SK-MEL-5 (cell line): ENCODE results near the gene NOXO1. TPM values are rescaled to one million over a fixed set of nuclear protein-coding genes. Genes with fewer than 3 reads are reported as not detected.
A peak's percentile ranks its signal among the peaks of the same experiment; 100 is the strongest.
"Not testable (repeated sequence)": the region's sequence is repeated elsewhere in the genome, so short reads cannot be mapped to it uniquely, and the experiment has no call there.

Experiments used
- DNase-seq: peaks from one replicate; pipeline ENCODE4 v3.0.0-alpha.2; 2016; ENCODE audit warnings: low read depth, low spot score
- in situ Hi-C: cut with HindIII; loops from 2 replicates; pipeline ENCODE4 v1.10.0; 2016; ENCODE audit warnings: low sequenced_read_pairs, high pct_unique_total_duplicates, low pct_unique_long_range_greater_than_20kb
- total RNA-seq: library from RNA; depleted of rRNA; stranded (reverse); fragments of >200 nt; shearing (Covaris generic); gene quantifications from 2 replicates; pipeline ENCODE4 v1.2.3, GENCODE V29; 2014

Gene NOXO1
- total RNA-seq, 1 experiment from 2014 or later, result not detected

DNA sequence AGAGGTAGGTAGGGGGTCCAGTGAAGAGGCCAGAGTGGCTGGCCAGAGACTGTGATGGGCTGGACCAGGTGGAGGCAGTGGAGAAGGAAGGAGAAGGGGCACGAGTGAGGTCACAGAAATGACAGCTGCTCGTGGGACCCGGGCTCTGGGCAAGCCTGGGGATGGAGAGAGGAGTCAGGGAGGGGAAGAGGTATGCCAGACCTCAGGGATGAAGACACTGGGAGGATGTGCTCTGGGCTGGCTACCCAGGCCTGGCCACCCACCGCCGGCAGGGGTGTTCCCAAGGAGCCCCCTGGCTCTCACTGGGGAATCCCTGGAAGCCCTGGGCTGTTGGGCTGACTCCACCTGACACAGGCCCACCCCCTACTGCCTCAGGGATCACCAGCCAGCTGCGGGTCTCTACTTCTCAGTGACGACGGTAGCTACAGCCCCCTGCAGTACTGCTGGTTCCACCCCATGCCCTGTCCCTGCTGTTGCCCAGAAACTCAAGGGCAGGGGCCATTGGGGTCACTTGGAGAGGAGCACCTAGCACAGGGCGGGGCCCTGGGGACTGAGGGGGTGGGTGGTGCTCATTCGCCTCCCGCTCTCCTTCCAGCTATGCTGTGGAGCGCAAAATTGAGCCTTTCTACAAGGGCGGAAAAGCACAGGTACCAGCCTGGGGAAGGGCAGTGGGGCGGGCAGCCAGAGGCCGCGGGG lies 7.7 kb downstream of the NOXO1 start:
- in situ Hi-C loops, result no loop called here
- DNase-seq, result no peak

DNA sequence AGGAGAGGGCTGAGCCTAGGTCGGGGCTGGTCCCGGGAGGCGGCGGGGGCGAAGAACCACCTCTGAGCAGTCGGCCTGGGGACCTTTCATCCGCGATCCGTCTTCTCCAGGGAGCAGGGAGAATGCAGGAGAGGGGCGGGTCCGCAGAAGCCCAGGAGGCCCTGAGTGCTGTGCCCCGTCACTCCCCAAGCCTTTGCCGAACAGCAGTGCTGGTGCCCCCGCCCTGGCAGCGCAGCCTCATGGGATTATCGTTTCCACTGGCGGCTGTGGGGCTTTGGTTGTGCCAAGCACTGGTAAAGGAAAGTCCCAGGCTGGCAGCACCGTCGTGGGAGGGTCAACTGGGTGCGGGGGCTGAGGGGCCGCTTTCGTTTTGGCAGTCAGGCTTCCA lies 8.8 kb downstream of the NOXO1 start:
- peak; percentile 20 for DNase-seq
- in situ Hi-C loops, result no loop called here

DNA sequence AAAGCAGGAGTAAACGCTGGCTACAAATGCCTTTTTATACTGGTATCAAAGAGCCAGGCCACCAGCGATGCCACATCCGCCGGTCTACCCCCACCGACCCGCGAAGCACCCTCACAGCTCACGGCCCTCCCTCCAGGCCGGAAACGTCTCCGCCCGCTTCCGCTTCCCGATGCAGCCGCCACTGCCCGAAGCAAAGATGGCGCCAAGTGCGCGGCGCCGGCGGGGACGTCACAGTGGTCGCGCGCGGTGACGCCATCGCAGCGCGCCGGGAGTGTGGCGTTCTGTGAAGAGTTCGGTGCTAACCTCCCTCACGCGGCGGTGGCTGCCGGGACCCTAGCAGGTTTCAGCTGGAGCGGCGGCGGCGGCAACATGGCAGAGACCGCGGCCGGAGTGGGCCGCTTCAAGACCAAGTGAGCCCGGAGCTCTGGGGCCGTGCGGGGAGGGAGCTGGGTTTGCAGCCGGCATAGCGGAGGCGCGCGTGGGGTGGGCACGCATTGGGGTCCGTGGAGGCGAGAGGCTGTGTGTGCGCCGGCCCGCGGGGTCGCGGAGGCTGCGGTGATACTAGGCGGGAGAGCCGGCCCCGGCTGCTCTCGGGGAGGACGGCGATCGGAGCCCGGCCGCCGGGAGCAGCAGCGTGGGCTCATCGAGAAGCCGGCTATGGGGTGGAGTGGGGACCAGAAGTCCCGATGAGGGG lies 9.3 kb downstream of the NOXO1 start, which contains the start of gene TBL3:
TBL3 (plus strand) TSS at position 258 of the 694 bp plus-strand sequence; CDS start at position 370, 112 bp downstream.
- in situ Hi-C loops, result no loop called here
- DNase-seq, result peak; percentile 91

DNA sequence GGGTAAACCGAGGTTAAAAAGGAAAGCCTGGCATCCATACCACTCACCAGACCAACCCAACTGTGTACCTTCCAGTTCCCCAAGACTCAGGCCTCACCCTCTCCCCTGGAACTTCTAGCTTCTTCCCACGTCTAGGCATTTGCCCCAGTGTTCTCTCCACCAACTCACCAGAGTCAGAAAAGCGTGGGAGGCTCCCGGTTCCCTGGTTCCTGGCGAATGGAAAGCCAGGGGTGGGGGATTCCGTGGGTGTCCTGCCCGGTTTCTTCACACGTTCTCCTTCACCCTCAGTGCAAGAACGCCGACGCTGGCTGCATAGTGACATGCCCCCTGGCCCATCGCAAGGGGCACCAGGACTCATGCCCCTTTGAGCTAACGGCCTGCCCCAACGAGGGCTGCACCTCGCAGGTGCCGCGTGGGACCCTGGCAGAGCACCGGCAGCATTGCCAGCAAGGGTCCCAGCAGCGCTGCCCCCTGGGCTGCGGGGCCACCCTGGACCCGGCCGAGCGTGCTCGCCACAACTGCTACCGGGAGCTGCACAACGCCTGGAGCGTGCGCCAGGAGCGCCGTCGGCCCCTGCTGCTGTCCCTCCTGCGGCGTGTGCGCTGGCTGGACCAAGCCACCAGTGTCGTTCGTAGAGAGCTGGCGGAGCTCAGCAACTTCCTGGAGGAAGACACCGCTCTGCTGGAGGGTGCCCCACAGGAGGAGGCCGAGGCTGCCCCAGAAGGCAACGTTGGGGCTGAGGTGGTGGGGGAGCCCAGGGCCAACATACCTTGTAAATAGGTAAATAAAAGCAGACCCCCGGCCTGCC lies 12.9 kb downstream of the NOXO1 start:
- DNase-seq, result no peak
- in situ Hi-C loops, result no loop called here

DNA sequence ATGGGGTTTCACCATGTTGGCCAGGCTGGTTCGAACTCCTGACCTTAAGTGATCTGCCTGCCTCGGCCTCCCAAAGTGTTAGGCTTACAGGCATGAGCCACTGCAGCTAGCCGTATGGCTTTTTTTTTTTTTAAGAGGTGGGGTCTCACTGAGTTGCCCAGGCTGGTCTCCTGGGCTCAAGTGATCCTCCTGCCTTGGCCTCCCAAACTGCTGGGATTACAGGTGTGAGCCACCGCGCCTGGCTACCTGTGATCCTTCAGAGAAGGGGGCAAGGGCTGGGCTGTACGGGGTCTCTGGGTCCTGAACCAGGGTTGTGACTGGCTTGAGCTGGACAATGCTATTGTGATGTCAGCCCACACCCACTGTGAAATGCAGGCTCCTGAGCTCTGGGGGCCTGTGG lies 14.8 kb downstream of the NOXO1 start, which contains the start of gene RNF151:
RNF151 (plus strand) TSS at position 397 of the 400 bp plus-strand sequence. CDS start 26 bp downstream, outside the sequence.
- in situ Hi-C loops, result no loop called here
- no peak for DNase-seq

DNA sequence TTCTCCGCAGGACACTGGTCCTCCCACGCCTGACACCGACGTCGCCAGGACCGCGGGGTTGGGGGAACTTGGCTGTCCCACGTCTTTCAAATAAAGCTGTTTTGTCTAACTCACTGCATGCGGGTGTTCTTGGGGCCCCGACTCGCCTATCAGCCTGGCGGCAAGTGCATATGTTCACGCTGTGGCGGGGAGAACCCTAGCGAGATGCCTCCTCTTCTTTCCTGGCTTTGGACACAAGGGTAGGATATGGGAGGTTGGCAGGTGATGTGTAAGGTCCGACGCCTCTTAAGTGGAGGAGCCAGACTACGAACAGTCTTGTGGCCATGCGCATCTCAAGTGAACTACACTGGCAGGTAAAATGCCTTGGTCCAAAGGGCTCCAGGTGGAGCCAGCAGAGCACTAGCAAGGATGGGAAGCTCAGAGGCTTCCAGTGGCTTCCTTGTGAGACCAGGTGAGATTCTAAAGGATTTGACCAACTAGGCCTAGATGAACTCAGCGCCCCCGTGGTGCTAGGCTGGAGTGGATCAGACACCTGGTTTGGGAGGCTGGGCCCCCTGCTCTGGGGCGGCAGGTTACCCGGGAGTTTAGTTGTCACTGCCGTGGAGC lies 15.8 kb downstream of the NOXO1 start:
- in situ Hi-C loops, result no loop called here
- no peak for DNase-seq

DNA sequence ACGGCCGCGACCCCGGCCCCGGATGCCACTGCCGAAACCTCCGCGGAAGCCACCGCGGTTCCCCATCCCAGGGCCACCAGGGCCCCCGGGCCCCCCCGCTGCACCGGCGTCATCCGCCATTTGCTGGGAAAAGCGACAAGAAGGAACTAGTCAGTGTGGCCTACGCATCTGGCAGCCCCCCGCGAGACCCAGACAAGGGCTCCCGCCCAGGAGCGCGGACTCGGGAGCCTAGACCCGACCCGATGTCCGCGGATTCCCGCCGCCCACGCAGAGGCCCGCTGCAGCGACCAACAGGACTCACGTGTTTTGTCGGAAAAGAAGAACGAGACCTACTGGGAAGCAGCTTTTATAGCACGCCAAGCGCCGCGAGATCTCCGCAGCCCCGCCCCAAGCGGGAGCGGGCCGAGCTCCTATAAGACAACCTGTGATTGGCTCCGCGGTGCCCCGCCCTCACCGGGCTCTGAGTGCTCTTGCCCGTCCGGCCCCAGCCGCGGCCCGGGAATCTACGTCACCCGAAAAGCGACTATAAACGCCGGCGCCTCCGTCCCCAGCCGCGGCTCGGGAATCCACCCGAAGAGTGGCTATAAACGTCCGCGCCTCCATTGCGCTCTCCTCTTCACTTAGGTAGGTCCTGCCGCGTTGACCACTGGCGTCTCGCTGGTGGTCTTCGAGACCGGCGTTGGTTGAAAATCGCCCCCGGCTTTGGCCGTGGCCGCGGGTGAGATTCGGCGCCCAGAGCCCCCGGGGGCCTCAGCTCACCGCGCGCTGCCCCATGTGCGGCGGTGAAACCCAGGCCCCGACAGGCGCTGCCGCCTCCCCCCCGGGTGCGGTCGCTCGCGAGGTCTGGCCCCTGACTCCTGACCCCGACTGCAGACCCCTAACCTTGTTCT lies 16.5 kb downstream of the NOXO1 start, which contains the start of gene RPS2:
RPS2 (minus strand) TSS at position 321 of the 890 bp plus-strand sequence; CDS start at position 120, 201 bp downstream.
- DNase-seq, result peak; percentile 97
- in situ Hi-C loops, result no loop called here

DNA sequence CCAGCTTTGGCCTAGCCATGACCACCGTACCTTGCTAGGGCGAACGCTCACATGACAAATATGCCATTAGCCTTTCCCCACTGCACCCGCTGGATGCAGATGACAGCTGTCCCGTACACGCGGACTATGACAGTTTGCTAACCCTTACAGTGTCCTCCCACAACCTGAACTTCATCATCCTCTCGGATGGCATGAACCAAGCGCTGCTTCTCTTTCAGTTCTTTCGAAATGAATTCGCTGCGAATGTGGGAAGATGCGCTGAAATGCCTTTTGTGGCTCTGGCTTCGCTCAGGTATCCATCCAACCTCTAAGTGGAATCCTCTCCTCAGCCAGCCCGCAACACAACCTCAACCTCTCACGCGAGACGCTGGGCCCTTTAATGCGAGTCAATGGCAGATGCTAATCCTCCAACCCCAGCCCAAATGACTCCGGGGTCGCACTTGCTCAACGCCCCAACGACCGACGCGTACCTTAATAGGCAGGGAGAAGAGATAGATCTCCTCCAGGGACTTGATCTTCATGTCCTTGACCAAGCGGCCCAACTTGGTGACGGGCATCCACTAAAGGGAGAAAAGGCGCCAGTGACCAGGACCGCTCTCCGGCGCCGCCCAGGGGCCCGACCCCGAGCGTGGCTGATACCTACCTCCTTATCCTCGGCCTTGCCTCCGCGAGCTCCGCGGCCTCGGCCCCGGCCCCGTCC lies 17.3 kb downstream of the NOXO1 start:
- DNase-seq, result peak; percentile 37

DNA sequence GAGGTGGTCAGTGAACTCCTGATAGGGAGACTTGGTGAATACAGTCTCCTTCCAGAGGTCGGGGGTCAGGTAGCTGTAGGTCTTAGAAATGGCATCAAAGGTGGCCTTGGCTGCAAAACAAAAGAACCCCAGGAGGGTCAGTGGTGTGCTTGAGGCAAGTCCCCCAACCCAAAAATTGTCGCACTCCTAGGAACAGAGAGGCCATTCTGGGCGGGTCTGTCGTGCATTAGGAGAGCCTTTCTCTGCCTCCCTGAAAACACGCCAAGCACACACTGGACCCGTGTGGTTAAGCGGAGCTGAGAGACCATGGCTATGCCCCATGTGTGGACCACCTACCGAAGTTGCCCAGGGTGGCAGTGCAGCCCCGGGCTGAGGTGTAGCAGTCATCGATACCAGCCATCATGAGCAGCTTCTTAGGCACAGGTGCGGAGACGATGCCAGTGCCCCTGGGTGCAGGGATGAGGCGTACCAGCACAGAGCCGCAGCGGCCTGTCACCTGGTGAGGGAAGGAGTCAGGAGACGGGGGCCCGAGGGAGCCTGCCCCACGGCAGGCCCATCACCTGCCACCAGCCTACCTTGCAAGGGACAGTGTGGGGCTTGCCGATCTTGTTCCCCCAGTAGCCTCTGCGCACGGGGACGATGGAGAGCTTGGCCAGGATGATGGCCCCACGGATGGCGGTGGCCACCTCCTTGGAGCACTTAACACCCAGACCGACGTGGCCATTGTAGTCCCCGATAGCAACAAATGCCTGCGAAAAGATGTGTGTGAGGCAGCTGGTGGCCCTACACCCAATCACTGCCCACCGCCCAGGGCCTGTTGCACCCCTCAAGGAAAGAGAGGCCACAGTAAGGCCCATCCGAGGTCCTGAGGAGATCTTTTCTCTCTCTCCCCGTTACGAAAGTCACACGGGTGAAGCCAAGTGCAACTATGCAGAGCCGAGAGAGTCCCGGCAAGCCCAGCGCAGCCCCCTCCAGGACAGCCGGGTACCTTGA lies 18.8 kb downstream of the NOXO1 start:
- in situ Hi-C loops, DNase-seq: not testable (repeated sequence)

More for the DNA sequence above, 17.3 kb downstream of the NOXO1 start:
- in situ Hi-C loops, result no loop called here

DNA sequence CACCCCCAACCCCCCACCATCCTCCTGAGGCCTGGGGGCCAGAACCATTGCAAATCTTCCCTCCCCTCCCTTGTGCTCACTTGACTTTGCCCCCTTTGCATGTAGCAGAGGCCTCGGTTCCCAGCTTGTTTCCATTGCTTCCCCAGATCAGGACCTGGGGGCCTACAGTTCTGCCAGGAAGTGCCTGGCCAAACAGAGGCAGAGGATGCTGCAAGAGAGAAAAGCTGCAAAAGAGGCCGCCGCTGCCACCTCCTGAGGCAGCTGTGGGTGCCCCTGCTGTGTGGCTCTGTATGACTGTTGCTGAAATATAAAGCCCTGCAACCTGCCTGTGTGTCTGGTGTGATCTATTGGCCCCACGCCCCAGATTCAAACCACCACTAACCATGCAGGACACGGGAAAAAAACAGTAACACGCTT lies 19.6 kb downstream of the NOXO1 start:
- DNase-seq, result peak; percentile 19
- in situ Hi-C loops, result no loop called here

DNA sequence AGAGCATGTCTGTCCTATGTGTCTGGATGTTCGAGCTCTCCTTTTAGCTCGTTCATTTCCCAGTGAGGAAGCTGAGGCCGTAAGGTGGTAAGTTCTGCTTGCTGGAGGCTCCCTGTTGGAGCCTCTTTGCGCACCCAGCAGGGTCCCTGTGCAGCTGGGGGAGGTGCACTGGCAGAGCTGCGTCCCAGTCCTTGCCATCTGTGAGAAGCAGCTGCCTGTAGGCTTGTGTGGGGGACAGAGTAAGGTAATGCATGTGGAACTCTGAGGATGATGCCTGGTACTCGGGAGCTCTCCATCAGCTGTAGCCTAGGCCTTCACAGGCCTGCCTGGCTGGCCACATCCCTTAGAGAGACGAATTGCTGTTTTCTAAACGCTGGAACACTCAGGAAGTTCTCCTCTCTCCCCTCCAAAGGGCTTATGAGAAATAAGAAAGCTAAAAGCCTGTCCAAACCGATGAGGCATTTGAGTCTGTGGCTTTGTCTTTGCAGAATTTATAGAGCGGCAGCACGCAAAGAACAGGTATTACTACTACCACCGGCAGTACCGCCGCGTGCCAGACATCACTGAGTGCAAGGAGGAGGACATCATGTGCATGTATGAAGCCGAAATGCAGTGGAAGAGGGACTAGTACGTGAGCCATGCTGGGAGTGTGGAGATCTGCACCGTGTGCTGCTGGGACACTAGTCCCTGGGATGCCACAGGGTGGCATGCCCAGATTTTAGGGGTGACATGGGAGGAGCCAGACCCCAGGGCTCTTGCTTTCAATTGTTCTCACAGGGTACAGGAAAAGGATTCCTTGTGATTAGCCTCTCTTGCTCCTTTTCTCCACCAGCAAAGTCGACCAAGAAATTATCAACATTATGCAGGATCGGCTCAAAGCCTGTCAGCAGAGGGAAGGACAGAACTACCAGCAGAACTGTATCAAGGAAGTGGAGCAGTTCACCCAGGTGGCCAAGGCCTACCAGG lies 20.3 kb downstream of the NOXO1 start:
- in situ Hi-C loops, result no loop called here
- peak; percentile 55 for DNase-seq

DNA sequence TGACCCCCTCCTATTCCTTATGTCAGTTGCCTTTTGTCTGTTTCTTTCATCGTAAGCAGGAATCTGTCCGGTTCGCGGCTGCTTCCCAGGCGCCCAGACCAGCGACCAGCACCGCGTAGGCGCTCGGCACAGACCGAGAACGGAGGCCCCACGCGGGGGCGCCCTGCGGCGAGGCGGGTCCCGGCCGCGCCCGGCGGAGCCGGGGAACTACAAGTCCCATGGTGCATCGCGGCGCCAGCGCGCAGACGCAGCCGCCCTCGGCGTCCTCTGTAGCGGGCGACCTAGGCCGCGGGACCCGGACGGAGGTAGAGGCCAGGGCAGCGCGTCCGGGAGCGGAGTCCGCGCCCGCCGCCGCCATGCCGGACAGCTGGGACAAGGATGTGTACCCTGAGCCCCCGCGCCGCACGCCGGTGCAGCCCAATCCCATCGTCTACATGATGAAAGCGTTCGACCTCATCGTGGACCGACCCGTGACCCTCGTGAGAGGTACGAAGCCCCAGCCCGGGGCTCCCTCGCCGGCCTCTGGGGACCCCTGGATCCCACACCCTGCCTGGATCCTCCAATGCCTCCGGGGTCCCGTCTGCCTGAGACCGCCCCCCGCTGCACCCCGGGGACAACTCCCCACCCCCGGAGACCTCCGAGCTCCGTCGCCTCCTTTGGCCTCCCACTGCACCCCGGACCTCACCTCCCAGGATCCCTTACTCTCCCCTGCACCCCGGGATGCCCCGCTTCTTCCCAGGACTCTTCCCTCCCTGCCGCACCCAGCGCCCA lies 21.8 kb downstream of the NOXO1 start, which contains the start of gene NDUFB10:
NDUFB10 (plus strand) TSS at position 270 of the 771 bp plus-strand sequence; CDS start at position 357, 87 bp downstream.
- in situ Hi-C loops, result no loop called here

DNA sequence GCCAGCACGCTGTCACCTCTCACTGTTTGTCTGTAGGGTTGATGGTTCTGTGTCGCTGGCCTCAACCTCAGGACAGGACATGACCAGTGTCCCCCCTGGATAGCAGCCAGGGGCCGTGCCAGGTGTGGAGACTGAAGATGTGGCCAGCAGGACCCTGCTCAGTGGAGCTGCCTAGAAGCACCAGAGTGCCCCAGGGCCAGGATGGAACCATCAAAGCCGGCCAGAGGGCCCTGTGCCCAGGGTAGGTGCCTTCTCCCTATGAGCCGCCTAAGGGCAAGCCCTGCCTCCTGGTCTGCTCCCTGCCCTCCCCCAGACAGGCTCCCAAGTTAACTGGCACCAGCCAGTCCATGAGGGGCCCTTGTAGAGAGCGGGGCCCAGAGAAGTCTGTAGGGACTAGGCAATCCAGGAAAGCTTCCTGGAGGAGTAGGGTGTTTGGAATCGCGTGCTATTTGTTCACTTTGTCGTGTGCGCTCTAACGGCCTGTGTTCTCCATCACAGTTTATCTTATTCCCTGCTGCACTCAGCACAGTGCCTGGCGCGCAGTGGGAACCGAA lies 22.5 kb downstream of the NOXO1 start:
- in situ Hi-C loops, result no loop called here
- DNase-seq, result no peak

More for the DNA sequence above, 21.8 kb downstream of the NOXO1 start, which contains the start of gene NDUFB10:
- peak; percentile 89 for DNase-seq
